BJ (cell line): Measurements from ENCODE around the gene UBXN7. TPM values are rescaled to one million over a fixed set of nuclear protein-coding genes. Genes with fewer than 3 reads are reported as not detected.
"Not testable (repeated sequence)": the region's sequence is repeated elsewhere in the genome, so short reads cannot be mapped to it uniquely, and the experiment has no call there.

Source experiments
- CTCF ChIA-PET: fragments of 350-600 bp; formaldehyde crosslinking; extraction: SDS; loops from one replicate; lab custom pipeline; 2021; ENCODE audit warnings: antibody characterized with exemption, inconsistent platforms; lab: Yijun Ruan, JAX
- POLR2A ChIA-PET: fragments of 300-600 bp; sonication (Branson Sonifier 250); formaldehyde crosslinking; extraction: SDS; loops from one replicate; lab custom pipeline; 2021; ENCODE audit warnings: antibody characterized with exemption; lab: Charles Lee
- DNase-seq: peaks from one replicate; pipeline ENCODE4 v3.0.0-alpha.2; 2011; ENCODE audit warnings: low read depth
- H3K27me3 ChIP-seq: 2 replicates; pipeline ENCODE4 v1.6.0; 2011; ENCODE audit warnings: low read length; ENCODE audit not compliant: control insufficient read depth, insufficient read depth
- H3K36me3 ChIP-seq: 2 replicates; pipeline ENCODE4 v1.5.1; 2011; ENCODE audit warnings: low read length; ENCODE audit not compliant: control insufficient read depth, insufficient read depth
- H3K4me3 ChIP-seq: 2 replicates; pipeline ENCODE4 v1.5.1; 2011; ENCODE audit warnings: low read depth, mild to moderate bottlenecking, control low read depth, low read length
- CTCF ChIP-seq: IDR thresholded peaks from 2 replicates; pipeline ENCODE4 v1.5.1; 2011; ENCODE audit warnings: low read depth, mild to moderate bottlenecking, control low read depth, inconsistent platforms, low read length, moderate library complexity; ENCODE audit not compliant: insufficient read depth
- polyA plus RNA-seq: library from polyadenylated mRNA; depleted of rRNA; stranded (reverse); fragments of >200 nt; gene quantifications from 2 replicates; pipeline ENCODE4 v1.2.3, GENCODE V29; 2011

The UBXN7 gene
- polyA plus RNA-seq, 1 experiment: 11.3 TPM

- Histone ChIP-seq H3K27me3 (no peaks in the 10 kb centered on the region), H3K36me3 (peaks cover 9% of the 10 kb centered on the region), H3K4me3 (no peak overlapping the region)
- no peak for DNase-seq
- POLR2A ChIA-PET: no interaction called here
- CTCF ChIA-PET: no interaction called here
- TF ChIP-seq CTCF: no peak
Measured at GRCh38 chr3:196398782-196399181, 33.4 kb downstream of the UBXN7 start.

- Histone ChIP-seq H3K27me3 (no peaks in the 10 kb centered on the region), H3K4me3 (no peak overlapping the region), H3K36me3 (peaks cover 9% of the 10 kb centered on the region)
- TF ChIP-seq CTCF: no peak
- ChIA-PET POLR2A (no interaction called here), CTCF (no interaction called here)
- no peak for DNase-seq
Measured at GRCh38 chr3:196397941-196398340, 34.3 kb downstream of the UBXN7 start.

- H3K4me3 ChIP-seq: no peak overlapping the region
- no peaks in the 10 kb centered on the region for H3K27me3 ChIP-seq
- TF ChIP-seq CTCF: no peak
- ChIA-PET CTCF (no interaction called here), POLR2A (no interaction called here)
- DNase-seq: no peak
- peaks cover 6% of the 10 kb centered on the region for H3K36me3 ChIP-seq
Measured at GRCh38 chr3:196390116-196390515, 42.1 kb downstream of the UBXN7 start.

DNA sequence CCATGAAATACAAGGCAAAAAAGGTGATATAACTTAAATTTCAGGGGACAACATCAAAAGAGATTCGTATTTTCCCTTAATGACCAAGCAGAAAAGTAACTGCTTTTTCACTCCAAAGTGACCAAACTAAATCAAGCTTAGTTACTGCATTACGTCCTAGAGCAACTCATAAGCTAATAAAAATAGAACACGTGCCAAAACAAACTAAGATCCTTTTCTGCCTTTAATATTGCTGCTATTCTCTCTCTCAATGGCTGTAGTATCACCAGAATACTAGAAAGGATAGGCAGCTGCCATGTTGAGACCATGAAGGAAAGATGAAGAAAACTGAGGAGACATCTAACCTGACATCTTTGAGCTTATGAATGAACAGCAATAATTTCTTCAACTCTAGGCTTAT, 43.3 kb downstream of the UBXN7 start:
- Histone ChIP-seq H3K27me3 (no peaks in the 10 kb centered on the region), H3K36me3 (peaks cover 6% of the 10 kb centered on the region), H3K4me3 (no peak overlapping the region)
- CTCF ChIA-PET: no interaction called here
- TF ChIP-seq CTCF: no peak
- POLR2A ChIA-PET: no interaction called here
- DNase-seq: no peak

GRCh38 chr3:196387941-196388340, 44.3 kb downstream of the UBXN7 start:
- DNase-seq, H3K27me3 ChIP-seq, POLR2A ChIA-PET, CTCF ChIA-PET, H3K4me3 ChIP-seq, H3K36me3 ChIP-seq: not testable (repeated sequence)

GRCh38 chr3:196386797-196387196, 45.4 kb downstream of the UBXN7 start:
- H3K36me3 ChIP-seq, DNase-seq, POLR2A ChIA-PET, H3K27me3 ChIP-seq, CTCF ChIA-PET, H3K4me3 ChIP-seq: not testable (repeated sequence)

GRCh38 chr3:196386034-196386433, 46.2 kb downstream of the UBXN7 start:
- POLR2A ChIA-PET, H3K27me3 ChIP-seq, H3K4me3 ChIP-seq, DNase-seq, CTCF ChIA-PET, H3K36me3 ChIP-seq: not testable (repeated sequence)

- H3K27me3 ChIP-seq, POLR2A ChIA-PET, DNase-seq, CTCF ChIA-PET, H3K36me3 ChIP-seq, H3K4me3 ChIP-seq: not testable (repeated sequence)
Measured at GRCh38 chr3:196385446-196385845, 46.8 kb downstream of the UBXN7 start.
